GM12864 (cell line): ENCODE data around the gene TAF1.
"Not testable (repeated sequence)": the region's sequence is repeated elsewhere in the genome, so short reads cannot be mapped to it uniquely, and the experiment has no call there.

Source experiments
- DNase-seq: peaks from one replicate; pipeline ENCODE4 v3.0.0-alpha.2; 2011; ENCODE audit warnings: low read depth
- H3K4me3 ChIP-seq: 2 replicates; pipeline ENCODE4 v1.5.1; 2011; ENCODE audit warnings: mild to moderate bottlenecking, low read depth, low read length, control low read depth
- TF ChIP-seq, protein P1 (sequence below): IDR thresholded peaks from 2 replicates; pipeline ENCODE4 v1.5.1; 2011; ENCODE audit warnings: low read depth, mild to moderate bottlenecking, moderate library complexity, low read length, control low read depth, inconsistent platforms; ENCODE audit errors: missing control alignments

The TAF1 gene

GRCh38 chrX:71400710-71401109, 34.6 kb downstream of the TAF1 start:
- no peak overlapping the region for H3K4me3 ChIP-seq
- TF ChIP-seq, protein P1, sequence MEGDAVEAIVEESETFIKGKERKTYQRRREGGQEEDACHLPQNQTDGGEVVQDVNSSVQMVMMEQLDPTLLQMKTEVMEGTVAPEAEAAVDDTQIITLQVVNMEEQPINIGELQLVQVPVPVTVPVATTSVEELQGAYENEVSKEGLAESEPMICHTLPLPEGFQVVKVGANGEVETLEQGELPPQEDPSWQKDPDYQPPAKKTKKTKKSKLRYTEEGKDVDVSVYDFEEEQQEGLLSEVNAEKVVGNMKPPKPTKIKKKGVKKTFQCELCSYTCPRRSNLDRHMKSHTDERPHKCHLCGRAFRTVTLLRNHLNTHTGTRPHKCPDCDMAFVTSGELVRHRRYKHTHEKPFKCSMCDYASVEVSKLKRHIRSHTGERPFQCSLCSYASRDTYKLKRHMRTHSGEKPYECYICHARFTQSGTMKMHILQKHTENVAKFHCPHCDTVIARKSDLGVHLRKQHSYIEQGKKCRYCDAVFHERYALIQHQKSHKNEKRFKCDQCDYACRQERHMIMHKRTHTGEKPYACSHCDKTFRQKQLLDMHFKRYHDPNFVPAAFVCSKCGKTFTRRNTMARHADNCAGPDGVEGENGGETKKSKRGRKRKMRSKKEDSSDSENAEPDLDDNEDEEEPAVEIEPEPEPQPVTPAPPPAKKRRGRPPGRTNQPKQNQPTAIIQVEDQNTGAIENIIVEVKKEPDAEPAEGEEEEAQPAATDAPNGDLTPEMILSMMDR, result no peak
- no peak for DNase-seq

- not testable (repeated sequence) for DNase-seq, H3K4me3 ChIP-seq
Observed at GRCh38 chrX:71416260-71416659, 50.1 kb downstream of the TAF1 start.

GRCh38 chrX:71420686-71421085, 54.5 kb downstream of the TAF1 start:
- TF ChIP-seq, protein P1, result no peak
- DNase-seq, result no peak

DNA sequence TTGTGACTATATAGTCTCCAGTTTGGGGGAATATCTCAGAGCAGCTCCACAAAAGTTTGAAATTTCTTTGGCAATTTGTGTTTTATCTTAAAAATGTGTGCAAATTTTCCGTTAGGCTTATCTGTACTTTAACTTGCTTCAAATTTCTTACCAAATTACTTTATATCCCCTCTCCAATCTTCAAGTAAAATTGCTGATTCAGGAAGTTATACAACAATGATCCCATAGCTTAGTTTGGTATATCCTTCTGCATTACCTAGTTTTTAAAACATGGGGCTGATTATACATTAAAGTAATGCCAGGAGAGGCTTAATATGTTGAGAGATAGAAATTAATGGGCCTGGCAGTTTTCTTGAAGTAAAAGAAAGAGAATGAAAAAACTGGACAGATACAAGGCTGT, 66.6 kb downstream of the TAF1 start:
- no peak for DNase-seq
- TF ChIP-seq, protein P1, result no peak
- no peak overlapping the region for H3K4me3 ChIP-seq

More at GRCh38 chrX:71420686-71421085, 54.5 kb downstream of the TAF1 start:
- no peak overlapping the region for H3K4me3 ChIP-seq

GRCh38 chrX:71438750-71439149, 72.6 kb downstream of the TAF1 start:
- TF ChIP-seq, protein P1, result no peak
- no peak overlapping the region for H3K4me3 ChIP-seq
- DNase-seq, result no peak

DNA sequence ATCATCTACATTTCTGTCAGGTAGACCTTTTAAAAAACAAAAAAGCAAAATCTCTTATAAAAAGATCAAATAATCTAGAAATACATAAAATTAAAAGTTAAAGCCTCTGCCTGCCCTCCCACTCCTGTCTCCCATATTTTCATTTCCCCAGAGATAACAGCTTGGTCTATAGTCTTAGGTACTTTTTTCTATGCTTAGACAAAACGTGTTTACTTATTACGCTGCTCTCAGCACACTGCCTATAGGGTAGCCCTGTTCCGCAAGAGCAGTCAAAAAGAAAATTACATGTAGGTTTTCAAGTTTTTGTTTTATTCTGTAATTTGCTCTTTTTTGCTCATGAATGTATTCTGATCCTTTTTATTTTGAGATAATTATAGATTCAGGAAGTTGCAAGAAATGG, 73.3 kb downstream of the TAF1 start:
- H3K4me3 ChIP-seq, result no peak overlapping the region
- TF ChIP-seq, protein P1, result no peak
- no peak for DNase-seq

GRCh38 chrX:71439896-71440295, 73.7 kb downstream of the TAF1 start:
- TF ChIP-seq, protein P1, result no peak
- no peak overlapping the region for H3K4me3 ChIP-seq
- no peak for DNase-seq

DNA sequence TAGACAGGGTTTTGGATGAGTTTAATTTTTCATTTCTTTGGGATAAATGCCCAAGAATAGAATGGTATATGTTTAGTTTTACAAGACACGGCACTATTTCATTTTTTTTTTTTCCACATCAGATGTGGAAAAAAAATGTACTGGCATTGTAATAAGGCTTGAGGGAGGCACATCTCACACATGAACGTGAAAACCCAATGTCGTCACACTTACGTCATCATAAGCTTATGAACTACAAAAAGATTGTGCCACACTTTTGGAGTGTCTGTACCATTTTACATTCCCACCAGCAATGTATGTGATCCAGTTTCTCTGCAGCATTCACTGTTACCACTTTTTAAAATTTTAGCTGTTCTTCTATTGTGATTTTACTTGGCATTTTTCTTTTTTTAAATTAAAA, 74.2 kb downstream of the TAF1 start:
- no peak for DNase-seq
- no peak overlapping the region for H3K4me3 ChIP-seq
- TF ChIP-seq, protein P1, result no peak

DNA sequence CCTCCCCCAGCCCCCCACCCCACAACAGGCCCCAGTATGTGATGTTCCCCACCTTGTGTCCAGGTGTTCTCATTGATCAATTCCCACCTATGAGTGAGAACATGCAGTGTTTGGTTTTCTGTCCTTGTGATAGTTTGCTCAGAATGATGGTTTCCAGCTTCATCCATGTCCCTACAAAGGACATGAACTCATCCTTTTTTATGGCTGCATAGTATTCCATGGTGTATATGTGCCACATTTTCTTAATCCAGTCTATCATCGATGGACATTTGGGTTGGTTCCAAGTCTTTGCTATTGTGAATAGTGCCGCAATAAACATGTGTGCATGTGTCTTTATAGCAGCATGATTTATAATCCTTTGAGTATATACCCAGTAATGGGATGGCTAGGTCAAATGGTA, 75.7 kb downstream of the TAF1 start:
- DNase-seq, H3K4me3 ChIP-seq: not testable (repeated sequence)
